NCI-H510A (cell line): ENCODE results near the gene KCNJ13.

Experiments
- DNase-seq: peaks from one replicate; lab custom pipeline; 2025; lab: John Stamatoyannopoulos, UW

The KCNJ13 gene

GRCh38 chr2:232776435-232776834, at the start of gene KCNJ13:
TSS of gene KCNJ13 (minus strand) at chr2:232776565. CDS start at chr2:232771362, 5,203 bp downstream.
- no peak for DNase-seq

- no peak for DNase-seq
These were observed 41.4 kb upstream of the KCNJ13 start for GRCh38 chr2:232817756-232818155.

- DNase-seq: peak; percentile 57
These were observed 40.3 kb upstream of the KCNJ13 start for GRCh38 chr2:232816657-232817056.

GRCh38 chr2:232815569-232815968, 39.2 kb upstream of the KCNJ13 start:
- DNase-seq: no peak

- no peak for DNase-seq
These were observed 34.1 kb upstream of the KCNJ13 start for GRCh38 chr2:232810444-232810843.

GRCh38 chr2:232809349-232810124, 33.2 kb upstream of the KCNJ13 start:
- DNase-seq: no peak

- no peak for DNase-seq
These were observed 25.7 kb upstream of the KCNJ13 start for GRCh38 chr2:232802091-232802490.

GRCh38 chr2:232800166-232800565, 23.8 kb upstream of the KCNJ13 start:
- no peak for DNase-seq

GRCh38 chr2:232798187-232798586, 21.8 kb upstream of the KCNJ13 start:
- no peak for DNase-seq

GRCh38 chr2:232795920-232796319, 19.6 kb upstream of the KCNJ13 start:
- DNase-seq: no peak

- DNase-seq: no peak
These were observed 18.6 kb upstream of the KCNJ13 start for GRCh38 chr2:232794981-232795380.

- no peak for DNase-seq
These were observed 16.9 kb upstream of the KCNJ13 start for GRCh38 chr2:232793271-232793670.

GRCh38 chr2:232791518-232791917, 15.2 kb upstream of the KCNJ13 start:
- no peak for DNase-seq

GRCh38 chr2:232789082-232789481, 12.7 kb upstream of the KCNJ13 start:
- no peak for DNase-seq

GRCh38 chr2:232787806-232788205, 11.4 kb upstream of the KCNJ13 start:
- DNase-seq: no peak

- DNase-seq: no peak
These were observed 6.9 kb upstream of the KCNJ13 start for GRCh38 chr2:232783278-232783677.

- DNase-seq: no peak
These were observed 5.4 kb upstream of the KCNJ13 start for GRCh38 chr2:232781765-232782164.

GRCh38 chr2:232779934-232780333, 3.6 kb upstream of the KCNJ13 start:
- DNase-seq: no peak

GRCh38 chr2:232779465-232779864, 3.1 kb upstream of the KCNJ13 start:
- DNase-seq: no peak

- no peak for DNase-seq
These were observed 911 bp upstream of the KCNJ13 start for GRCh38 chr2:232777276-232777675.

- DNase-seq: no peak
These were observed 2.5 kb downstream of the KCNJ13 start for GRCh38 chr2:232773815-232774214.

- no peak for DNase-seq
These were observed 3.8 kb downstream of the KCNJ13 start for GRCh38 chr2:232772531-232772930.

GRCh38 chr2:232771870-232772269, 4.5 kb downstream of the KCNJ13 start:
- DNase-seq: no peak

- DNase-seq: no peak
These were observed 6.2 kb downstream of the KCNJ13 start for GRCh38 chr2:232770207-232770606.
